ENCODE measurements around the gene DCTN3.

DCTN3 gene

DNA sequence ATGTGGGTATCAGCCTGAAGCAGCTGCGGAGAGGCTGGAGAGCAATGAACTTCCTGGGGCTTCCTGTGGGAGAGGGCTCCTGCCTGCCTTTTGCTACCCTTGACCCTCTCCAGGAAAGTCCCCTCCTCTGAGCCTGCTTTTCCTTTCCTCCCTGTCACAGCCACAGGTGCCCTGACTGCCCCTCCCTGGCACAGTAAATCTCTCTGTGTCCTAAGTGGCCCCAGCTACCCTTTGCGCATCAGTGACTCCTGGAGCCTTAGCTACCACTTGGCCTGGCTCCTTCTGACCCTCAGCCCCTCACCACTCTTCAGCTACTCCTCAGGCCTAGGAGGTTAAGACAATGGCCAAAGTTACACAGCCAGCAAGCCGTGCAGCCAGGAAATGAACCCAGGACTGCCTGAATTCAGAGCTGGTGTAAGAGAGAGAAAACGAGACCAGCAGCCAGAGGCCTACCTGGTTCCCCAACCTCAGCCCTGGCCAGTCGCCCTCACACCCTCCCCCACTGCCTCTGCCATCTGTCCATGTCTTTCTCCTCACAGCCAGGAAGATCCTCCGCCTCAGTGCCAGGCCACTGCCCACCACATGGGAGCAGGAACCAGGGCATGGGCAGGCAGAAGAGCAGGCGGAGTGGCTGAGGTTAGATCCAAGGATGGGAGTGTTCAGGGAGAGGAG lies 49.4 kb downstream of the DCTN3 start:
- no peak for DNase-seq

DNA sequence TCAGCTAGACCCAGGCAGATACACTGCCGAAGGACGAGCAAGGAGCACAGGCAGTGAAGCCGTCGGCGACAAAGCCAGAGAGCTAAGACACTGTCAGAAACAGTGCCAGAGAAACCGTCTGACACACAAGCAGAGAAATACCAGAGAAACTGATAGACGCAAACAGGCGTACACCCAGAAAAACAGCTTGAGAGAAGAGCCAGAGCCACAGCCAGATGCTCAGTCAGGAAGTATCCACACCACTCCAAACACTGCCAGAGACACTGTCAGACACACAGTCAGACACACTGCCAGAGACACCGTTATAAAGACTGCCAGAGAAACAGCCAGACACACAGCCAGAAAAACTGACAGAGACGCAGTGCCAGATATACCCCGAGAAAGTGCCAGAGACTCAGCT lies 49.9 kb downstream of the DCTN3 start:
- DNase-seq: no peak

DNA sequence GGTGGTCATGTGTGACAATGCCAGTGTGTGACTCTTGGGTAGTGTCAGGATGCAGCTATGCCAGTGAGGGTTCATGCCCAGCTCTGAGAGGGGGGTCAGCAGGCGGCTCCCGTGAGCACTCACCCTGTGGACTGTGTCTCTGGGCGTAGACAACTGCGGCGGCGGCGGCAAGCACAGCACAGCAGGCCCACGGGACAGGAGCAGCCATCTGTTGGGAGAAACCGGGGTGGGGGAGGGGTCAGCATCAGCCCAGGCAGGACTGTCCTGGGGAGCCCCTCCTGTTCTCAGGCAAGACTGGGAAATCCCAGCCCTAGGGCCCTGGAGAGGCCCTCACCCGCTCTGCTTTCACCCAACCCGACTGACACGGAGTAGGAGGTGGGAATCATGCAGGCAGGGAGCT lies 51.5 kb downstream of the DCTN3 start:
- DNase-seq: no peak

DNA sequence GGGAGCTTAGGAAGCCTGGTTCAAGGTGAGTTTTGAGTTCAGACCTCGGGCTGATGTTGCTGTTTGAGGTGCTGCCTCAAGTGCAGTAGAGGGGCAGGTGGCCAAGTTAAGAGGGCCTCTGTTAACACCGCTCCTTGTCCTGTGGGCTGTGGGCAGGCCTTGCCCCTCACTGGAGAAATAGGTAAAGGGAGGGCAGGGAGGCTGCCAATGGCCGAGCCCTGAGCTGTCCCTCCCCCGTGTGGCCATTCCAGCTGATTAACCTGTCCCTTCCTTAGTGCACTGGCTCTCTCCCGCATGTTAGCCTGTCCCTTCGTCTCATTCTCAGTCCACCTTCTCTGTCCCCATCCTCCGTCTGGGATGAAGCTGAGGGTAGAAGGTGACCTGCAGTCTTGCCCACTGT lies 52.2 kb downstream of the DCTN3 start:
- no peak for DNase-seq

DNA sequence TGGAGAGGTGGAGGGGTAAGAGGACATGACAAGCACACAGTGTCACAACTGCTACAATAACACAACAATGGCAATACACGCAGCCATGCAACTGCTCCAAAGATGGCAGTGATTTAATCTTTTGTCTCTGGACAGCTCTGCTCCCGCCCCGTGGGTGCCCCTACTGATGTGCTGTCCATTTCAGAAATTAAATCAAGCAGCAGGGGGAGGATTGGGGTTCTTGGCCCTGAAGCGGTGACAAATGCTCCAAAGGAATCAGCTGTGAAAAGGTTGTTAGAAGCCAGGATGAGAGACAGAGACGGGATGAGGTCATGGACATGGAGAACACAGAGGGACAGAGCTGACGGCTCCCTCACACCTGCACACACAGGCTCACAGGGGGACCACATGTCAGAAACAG lies 53.3 kb downstream of the DCTN3 start:
- no peak for DNase-seq

DNA sequence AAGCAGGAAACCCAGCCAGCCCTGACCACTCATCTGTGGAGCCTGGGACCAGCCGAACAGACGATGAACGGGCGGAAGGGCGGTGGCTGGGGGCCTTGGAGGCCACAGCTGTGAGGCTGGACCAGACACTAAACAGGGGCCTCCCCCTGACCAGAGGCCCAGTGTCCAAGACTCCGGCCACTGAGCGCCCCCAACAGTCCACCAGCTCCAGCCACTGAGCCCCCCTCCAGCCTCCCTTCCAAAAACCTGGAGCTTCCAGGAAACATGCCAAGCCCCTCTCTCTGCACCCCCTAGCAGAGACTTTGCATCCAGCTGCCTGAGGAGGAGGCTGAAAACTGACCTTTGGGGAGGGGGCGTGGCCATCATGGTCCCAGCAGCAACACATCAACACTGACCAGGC lies 54.0 kb downstream of the DCTN3 start:
- no peak for DNase-seq

DNA sequence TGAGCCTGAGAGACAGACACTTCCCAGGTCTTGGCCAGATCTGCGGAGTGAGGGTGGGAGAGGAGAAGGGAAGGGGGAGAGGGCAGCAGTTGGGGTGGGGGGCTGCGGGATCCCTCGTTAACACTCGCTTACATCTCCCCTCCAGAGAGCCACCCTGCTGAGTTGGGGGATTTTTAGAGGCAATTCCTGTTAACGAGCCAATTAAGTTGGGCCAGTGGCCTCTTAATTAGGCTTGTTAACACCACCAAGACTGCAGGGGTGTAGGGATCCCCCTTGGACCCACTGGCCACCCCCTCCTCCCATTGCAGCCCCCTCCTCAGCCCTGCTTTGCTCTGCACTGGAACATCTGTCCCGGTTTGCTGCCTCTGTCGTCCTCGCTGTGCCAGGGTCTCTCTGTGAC lies 54.4 kb downstream of the DCTN3 start:
- no peak for DNase-seq

DNA sequence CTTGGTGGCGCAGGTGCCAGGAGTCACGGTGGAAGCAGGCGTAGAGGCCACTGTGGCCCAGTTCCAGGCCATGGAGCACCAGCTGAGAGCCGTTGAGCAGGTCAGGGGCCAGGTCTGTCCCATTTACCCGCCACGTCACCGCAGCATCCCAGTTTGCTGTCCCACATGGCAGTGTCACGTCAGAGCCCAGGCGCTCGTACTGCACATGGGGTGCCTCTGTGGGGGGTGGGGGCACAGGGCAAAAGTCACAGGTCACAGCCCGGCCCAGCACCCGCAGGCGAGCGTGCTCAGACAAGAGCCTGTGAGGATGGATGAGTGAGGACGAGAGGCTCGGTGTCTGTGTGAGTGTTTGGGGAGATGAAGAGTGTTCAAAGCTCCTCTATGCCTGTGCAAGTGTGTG lies 55.7 kb downstream of the DCTN3 start:
- no peak for DNase-seq

All from NCI-H1930 (cell line).